Stimulated activated CD4-positive, alpha-beta T cell treated with anti-CD3 and anti-CD28 coated beads, Interleukin-1b, Interleukin-23, amount 100 ng/mL, for 1 hour (primary cell): ENCODE measurements around the gene PRX.
"Not testable (repeated sequence)": the region's sequence is repeated elsewhere in the genome, so short reads cannot be mapped to it uniquely, and the experiment has no call there.

Experiments used
- DNase-seq, 2 donors: peaks; one replicate each; pipeline ENCODE4 v3.0.0-alpha.2; 2020; ENCODE audit warnings: low read depth in 2 of 2

The PRX gene

GRCh38 chr19:40433391-40434216, 20.4 kb upstream of the PRX start:
- DNase-seq = no peak

GRCh38 chr19:40432760-40433159, 19.6 kb upstream of the PRX start:
- not testable (repeated sequence) for DNase-seq

- no peak for DNase-seq
Measured at GRCh38 chr19:40431698-40432097, 18.5 kb upstream of the PRX start.

GRCh38 chr19:40430242-40430641, 17.1 kb upstream of the PRX start:
- DNase-seq = not testable (repeated sequence)

GRCh38 chr19:40428197-40428596, 15.0 kb upstream of the PRX start:
- not testable (repeated sequence) for DNase-seq

GRCh38 chr19:40425450-40426287, 12.5 kb upstream of the PRX start, which contains the start of gene SERTAD1:
SERTAD1 (minus strand) TSS chr19:40425992; CDS start chr19:40423546, 2,446 bp downstream.
- DNase-seq = peak; percentile 99 to 100

- DNase-seq = no peak
Measured at GRCh38 chr19:40424637-40425449, 11.7 kb upstream of the PRX start.

GRCh38 chr19:40423938-40424337, 10.8 kb upstream of the PRX start:
- no peak for DNase-seq

GRCh38 chr19:40422748-40423566, 9.8 kb upstream of the PRX start:
- DNase-seq = no peak

GRCh38 chr19:40421993-40422747, 9.0 kb upstream of the PRX start:
- no peak for DNase-seq

GRCh38 chr19:40420766-40421765, 7.9 kb upstream of the PRX start:
- DNase-seq = peak in 1 of 2 donors; percentile 52

- DNase-seq = no peak
Measured at GRCh38 chr19:40420451-40420765, 7.2 kb upstream of the PRX start.

GRCh38 chr19:40419780-40420179, 6.6 kb upstream of the PRX start:
- DNase-seq = no peak

- DNase-seq = no peak
Measured at GRCh38 chr19:40419066-40419612, 6.0 kb upstream of the PRX start.

- no peak for DNase-seq
Measured at GRCh38 chr19:40418040-40418439, 4.9 kb upstream of the PRX start.

- DNase-seq = no peak
Measured at GRCh38 chr19:40417643-40417981, 4.4 kb upstream of the PRX start.

- no peak for DNase-seq
Measured at GRCh38 chr19:40416918-40417642, 3.9 kb upstream of the PRX start.

- DNase-seq = no peak
Measured at GRCh38 chr19:40415768-40416167, 2.6 kb upstream of the PRX start.
